BE2C (cell line): ENCODE measurements around the gene CNEP1R1.

Source experiments
- DNase-seq: peaks from one replicate; pipeline ENCODE4 v3.0.0-alpha.2; 2020
- H3K27me3 ChIP-seq: fragments of 250-450 bp; sonication (Bioruptor Pico); 2 replicates; pipeline ENCODE4 v1.5.1; 2020; ENCODE audit warnings: mild to moderate bottlenecking
- H3K36me3 ChIP-seq: fragments of 250-450 bp; sonication (Bioruptor Pico); 2 replicates; pipeline ENCODE4 v1.5.1; 2020; ENCODE audit warnings: mild to moderate bottlenecking
- H3K4me1 ChIP-seq: fragments of 250-450 bp; sonication (Bioruptor Pico); 2 replicates; pipeline ENCODE4 v1.5.1; 2020
- H3K4me3 ChIP-seq: 2 replicates; pipeline ENCODE4 v1.5.1; 2011; ENCODE audit warnings: low read depth, low read length
- H3K9me3 ChIP-seq: fragments of 250-450 bp; sonication (Bioruptor Pico); 2 replicates; pipeline ENCODE4 v1.5.1; 2020
- TF ChIP-seq, protein P1 (sequence below): IDR thresholded peaks from 2 replicates; pipeline ENCODE4 v1.5.1; 2012; ENCODE audit warnings: mild to moderate bottlenecking, low read depth, low read length

Gene CNEP1R1

DNA sequence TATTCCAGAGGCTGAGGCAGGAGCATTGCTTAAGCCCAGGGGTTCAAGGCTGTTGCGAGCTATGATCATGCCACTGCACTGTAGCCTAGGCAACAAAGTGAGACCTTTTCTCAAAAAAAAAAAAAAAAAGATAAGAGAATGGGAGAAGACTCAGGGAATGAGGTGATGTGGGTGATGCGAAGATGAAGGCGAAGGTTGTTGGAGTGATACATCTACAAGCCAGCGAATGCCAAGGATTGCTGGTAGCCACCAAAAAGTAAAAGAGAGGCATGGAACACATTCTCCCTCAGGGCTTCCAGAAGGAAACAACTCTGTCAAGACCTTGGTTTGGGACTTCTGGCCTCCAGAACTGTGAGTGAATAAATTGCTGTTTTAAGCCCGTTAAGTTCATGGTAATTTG is 26.0 kb upstream of the CNEP1R1 start:
- DNase-seq: no peak

DNA sequence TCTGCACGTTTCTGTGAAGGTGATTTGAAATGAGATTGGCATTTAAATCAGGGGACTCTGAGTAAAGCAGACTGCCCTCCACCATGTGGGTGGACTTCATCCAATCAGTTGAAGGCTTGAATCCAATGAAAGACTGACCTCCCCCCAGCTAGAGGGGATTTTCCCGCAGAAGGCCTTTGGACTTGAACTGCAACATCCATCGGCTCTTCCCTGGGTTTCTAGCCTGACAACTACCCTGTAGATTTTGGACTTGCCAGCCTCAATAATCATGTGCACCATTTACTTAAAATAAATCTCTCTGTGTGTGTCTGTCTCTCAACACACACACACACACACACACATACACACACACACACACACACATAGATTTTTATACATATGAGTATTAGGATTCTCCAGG is 23.9 kb upstream of the CNEP1R1 start:
- no peaks in the 10 kb centered on the region for H3K9me3 ChIP-seq
- H3K4me1 ChIP-seq: no peaks in the 10 kb centered on the region
- no peaks in the 10 kb centered on the region for H3K36me3 ChIP-seq
- TF ChIP-seq, protein P1, sequence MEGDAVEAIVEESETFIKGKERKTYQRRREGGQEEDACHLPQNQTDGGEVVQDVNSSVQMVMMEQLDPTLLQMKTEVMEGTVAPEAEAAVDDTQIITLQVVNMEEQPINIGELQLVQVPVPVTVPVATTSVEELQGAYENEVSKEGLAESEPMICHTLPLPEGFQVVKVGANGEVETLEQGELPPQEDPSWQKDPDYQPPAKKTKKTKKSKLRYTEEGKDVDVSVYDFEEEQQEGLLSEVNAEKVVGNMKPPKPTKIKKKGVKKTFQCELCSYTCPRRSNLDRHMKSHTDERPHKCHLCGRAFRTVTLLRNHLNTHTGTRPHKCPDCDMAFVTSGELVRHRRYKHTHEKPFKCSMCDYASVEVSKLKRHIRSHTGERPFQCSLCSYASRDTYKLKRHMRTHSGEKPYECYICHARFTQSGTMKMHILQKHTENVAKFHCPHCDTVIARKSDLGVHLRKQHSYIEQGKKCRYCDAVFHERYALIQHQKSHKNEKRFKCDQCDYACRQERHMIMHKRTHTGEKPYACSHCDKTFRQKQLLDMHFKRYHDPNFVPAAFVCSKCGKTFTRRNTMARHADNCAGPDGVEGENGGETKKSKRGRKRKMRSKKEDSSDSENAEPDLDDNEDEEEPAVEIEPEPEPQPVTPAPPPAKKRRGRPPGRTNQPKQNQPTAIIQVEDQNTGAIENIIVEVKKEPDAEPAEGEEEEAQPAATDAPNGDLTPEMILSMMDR: no peak
- no peak overlapping the region for H3K4me3 ChIP-seq
- DNase-seq: no peak
- H3K27me3 ChIP-seq: no peaks in the 10 kb centered on the region

More for the DNA sequence above, 26.0 kb upstream of the CNEP1R1 start:
- TF ChIP-seq, protein P1: no peak
- H3K36me3 ChIP-seq: no peaks in the 10 kb centered on the region
- no peaks in the 10 kb centered on the region for H3K4me1 ChIP-seq
- no peak overlapping the region for H3K4me3 ChIP-seq
- no peaks in the 10 kb centered on the region for H3K27me3 ChIP-seq
- no peaks in the 10 kb centered on the region for H3K9me3 ChIP-seq

DNA sequence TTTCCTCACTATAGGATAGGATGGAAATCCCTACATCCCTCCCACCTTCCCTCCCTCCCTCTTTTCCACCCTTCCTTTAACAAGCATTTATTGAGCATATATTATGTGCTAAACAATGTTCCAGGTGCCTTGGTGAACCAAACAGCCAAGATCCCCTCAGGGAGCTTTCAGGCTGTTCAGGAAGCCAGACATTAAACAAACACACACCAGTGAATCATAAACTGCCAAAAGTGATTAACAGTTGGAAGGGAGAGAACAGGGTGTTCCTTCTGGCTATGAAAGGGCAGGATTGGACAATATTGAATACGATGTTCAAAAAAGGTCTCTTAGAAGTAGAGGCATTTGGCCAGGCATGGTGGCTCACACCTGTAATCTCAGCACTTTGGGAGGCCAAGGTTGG is 22.8 kb upstream of the CNEP1R1 start:
- Histone ChIP-seq H3K4me1 (no peaks in the 10 kb centered on the region), H3K27me3 (no peaks in the 10 kb centered on the region), H3K9me3 (no peaks in the 10 kb centered on the region), H3K36me3 (no peaks in the 10 kb centered on the region), H3K4me3 (no peak overlapping the region)
- DNase-seq: no peak
- TF ChIP-seq, protein P1: no peak

DNA sequence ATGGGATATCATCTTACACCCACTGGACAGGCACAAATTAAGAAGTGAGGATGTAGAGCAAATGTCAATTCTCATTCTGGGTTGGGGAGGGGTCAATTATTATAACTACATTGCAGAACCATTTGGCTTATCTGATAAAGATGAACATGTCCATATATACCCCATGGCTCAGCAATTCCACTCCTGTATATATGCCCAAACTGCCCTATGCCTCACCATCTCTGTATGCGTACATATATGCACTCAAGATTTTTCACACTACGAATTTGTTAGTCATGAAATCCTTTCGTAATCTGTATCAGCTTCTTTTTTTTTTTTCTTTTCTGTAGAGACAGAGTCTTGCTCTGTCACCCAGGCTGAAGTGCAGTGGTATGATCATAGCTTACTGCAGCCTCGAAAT is 20.8 kb upstream of the CNEP1R1 start:
- Histone ChIP-seq H3K4me3 (no peak overlapping the region), H3K4me1 (no peaks in the 10 kb centered on the region)

DNA sequence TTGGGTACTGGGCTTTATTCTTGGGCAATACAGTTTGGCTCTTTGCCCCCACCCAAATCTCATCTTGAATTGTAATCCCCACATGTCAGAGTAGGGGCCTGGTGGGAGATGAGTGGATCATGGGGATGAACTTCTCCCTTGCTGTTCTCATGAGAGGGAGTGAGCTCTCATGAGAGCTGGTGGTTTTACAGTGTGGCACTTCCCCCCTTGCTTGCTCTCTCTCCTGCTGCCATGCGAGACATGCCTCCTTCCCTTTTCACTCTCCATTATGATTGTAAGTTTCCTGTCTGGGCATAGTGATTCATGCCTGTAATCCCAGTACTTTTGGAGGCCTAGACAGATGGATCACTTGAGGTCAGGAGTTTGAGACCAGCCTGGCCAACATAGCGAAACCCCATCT is 18.1 kb upstream of the CNEP1R1 start:
- TF ChIP-seq, protein P1: no peak
- H3K9me3 ChIP-seq: no peaks in the 10 kb centered on the region
- no peak for DNase-seq
- H3K36me3 ChIP-seq: no peaks in the 10 kb centered on the region
- H3K27me3 ChIP-seq: no peaks in the 10 kb centered on the region
- no peaks in the 10 kb centered on the region for H3K4me1 ChIP-seq
- no peak overlapping the region for H3K4me3 ChIP-seq

More for the DNA sequence above, 20.8 kb upstream of the CNEP1R1 start:
- no peak for DNase-seq
- TF ChIP-seq, protein P1: no peak
- no peaks in the 10 kb centered on the region for H3K9me3 ChIP-seq
- H3K36me3 ChIP-seq: no peaks in the 10 kb centered on the region
- H3K27me3 ChIP-seq: no peaks in the 10 kb centered on the region

DNA sequence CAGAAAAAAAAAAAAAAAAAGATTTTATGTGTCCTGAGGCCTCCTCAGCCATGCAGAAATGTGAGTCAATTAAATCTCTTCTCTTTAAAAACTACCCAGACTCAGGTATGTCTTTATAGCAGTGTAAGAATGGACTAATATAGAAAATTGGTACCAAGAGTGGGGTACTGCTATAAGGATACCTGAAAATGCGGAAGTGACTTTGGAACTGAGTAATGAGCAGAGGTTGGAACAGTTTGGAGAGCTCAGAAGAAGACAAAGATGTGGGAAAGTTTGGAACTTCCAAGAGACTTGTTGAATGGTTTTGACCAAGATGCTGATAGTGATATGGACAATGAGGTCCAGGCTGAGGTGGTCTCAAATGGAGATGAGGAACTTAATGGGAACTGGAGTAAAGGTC is 17.3 kb upstream of the CNEP1R1 start:
- TF ChIP-seq, protein P1: no peak

More for the DNA sequence above, 17.3 kb upstream of the CNEP1R1 start:
- DNase-seq: no peak
- Histone ChIP-seq H3K36me3 (no peaks in the 10 kb centered on the region), H3K4me3 (no peak overlapping the region), H3K27me3 (no peaks in the 10 kb centered on the region), H3K4me1 (no peaks in the 10 kb centered on the region), H3K9me3 (no peaks in the 10 kb centered on the region)
